Neutrophil (primary cell): ENCODE data around the gene KDM6A.
"Not testable (repeated sequence)": the region's sequence is repeated elsewhere in the genome, so short reads cannot be mapped to it uniquely, and the experiment has no call there.

Experiments used
- H3K27ac ChIP-seq: fragments of 200-600 bp; sonication (generic); 2 replicates; pipeline ENCODE4 v1.5.1; 2016; ENCODE audit warnings: mild to moderate bottlenecking, moderate library complexity
- H3K27me3 ChIP-seq: fragments of 200-600 bp; sonication (generic); 2 replicates; pipeline ENCODE4 v1.6.0; 2016; ENCODE audit warnings: mild to moderate bottlenecking
- H3K36me3 ChIP-seq: fragments of 200-600 bp; sonication (generic); 2 replicates; pipeline ENCODE4 v1.5.1; 2017
- H3K4me1 ChIP-seq, 2 experiments: fragments of 200-600 bp in 1 of 2; sonication (generic) in 1 of 2; 1 replicate in 1 of 2; 2 replicates in 1 of 2; pipeline versions ENCODE4 v1.5.1 to v1.6.1; 2013 to 2016; ENCODE audit warnings: low read depth in 1 of 2, low read length in 1 of 2, mild to moderate bottlenecking in 1 of 2, moderate library complexity in 1 of 2; ENCODE audit not compliant: control insufficient read depth in 1 of 2, insufficient read depth in 1 of 2
- H3K4me3 ChIP-seq, 2 experiments: fragments of 200-600 bp in 1 of 2; sonication (generic) in 1 of 2; 1 replicate in 1 of 2; 2 replicates in 1 of 2; pipeline ENCODE4 v1.5.1; 2013 to 2016; ENCODE audit warnings: low read depth in 1 of 2, low read length in 1 of 2, mild to moderate bottlenecking in 1 of 2, moderate library complexity in 1 of 2
- H3K9me3 ChIP-seq: fragments of 200-600 bp; sonication (generic); 2 replicates; pipeline ENCODE4 v1.5.1; 2016
- CTCF ChIP-seq: fragments of 200-600 bp; sonication (generic); IDR thresholded peaks from 2 replicates; pipeline ENCODE4 v1.5.1; 2016; ENCODE audit warnings: antibody characterized with exemption

KDM6A gene

GRCh38 chrX:44944894-44945293 lies 71.9 kb downstream of the KDM6A start:
- Histone ChIP-seq H3K27ac (no peak overlapping the region), H3K4me3 (no peak overlapping the region), H3K36me3 (no peaks in the 10 kb centered on the region), H3K27me3 (no peaks in the 10 kb centered on the region), H3K4me1 (peaks cover 0 to 20% of the 10 kb centered on the region in 2 experiments), H3K9me3 (no peaks in the 10 kb centered on the region)
- no peak for TF ChIP-seq CTCF

GRCh38 chrX:44945736-44946135 lies 72.7 kb downstream of the KDM6A start:
- Histone ChIP-seq H3K4me3 (no peak overlapping the region), H3K36me3 (no peaks in the 10 kb centered on the region), H3K4me1 (peaks cover under 1 to 25% of the 10 kb centered on the region in 2 experiments), H3K27ac (no peak overlapping the region), H3K9me3 (no peaks in the 10 kb centered on the region), H3K27me3 (no peaks in the 10 kb centered on the region)
- TF ChIP-seq CTCF: no peak

GRCh38 chrX:44946771-44947170 lies 73.8 kb downstream of the KDM6A start:
- Histone ChIP-seq H3K27ac (no peak overlapping the region), H3K36me3 (no peaks in the 10 kb centered on the region), H3K4me3 (no peak overlapping the region), H3K27me3 (no peaks in the 10 kb centered on the region), H3K9me3 (no peaks in the 10 kb centered on the region), H3K4me1 (peaks cover 6 to 30% of the 10 kb centered on the region in 2 experiments)
- TF ChIP-seq CTCF: no peak

- TF ChIP-seq CTCF: no peak
- H3K9me3 ChIP-seq: no peaks in the 10 kb centered on the region
- no peaks in the 10 kb centered on the region for H3K36me3 ChIP-seq
- H3K4me3 ChIP-seq: no peak overlapping the region
- peak overlapping the region; percentile 15 for H3K27ac ChIP-seq
- no peaks in the 10 kb centered on the region for H3K27me3 ChIP-seq
- H3K4me1 ChIP-seq: peaks cover 6 to 30% of the 10 kb centered on the region in 2 experiments
Measured at GRCh38 chrX:44947995-44948394, 75.0 kb downstream of the KDM6A start.

- TF ChIP-seq CTCF: no peak
- no peaks in the 10 kb centered on the region for H3K27me3 ChIP-seq
- no peaks in the 10 kb centered on the region for H3K9me3 ChIP-seq
- H3K4me3 ChIP-seq: no peak overlapping the region
- peak overlapping the region; percentile 15 for H3K27ac ChIP-seq
- no peaks in the 10 kb centered on the region for H3K36me3 ChIP-seq
- H3K4me1 ChIP-seq: peaks cover 6 to 30% of the 10 kb centered on the region in 2 experiments
Measured at GRCh38 chrX:44948406-44948805, 75.4 kb downstream of the KDM6A start.

GRCh38 chrX:44949125-44949524 lies 76.1 kb downstream of the KDM6A start:
- no peaks in the 10 kb centered on the region for H3K9me3 ChIP-seq
- no peaks in the 10 kb centered on the region for H3K36me3 ChIP-seq
- no peak overlapping the region for H3K27ac ChIP-seq
- H3K4me1 ChIP-seq: peaks cover 6 to 30% of the 10 kb centered on the region in 2 experiments
- TF ChIP-seq CTCF: no peak
- no peak overlapping the region for H3K4me3 ChIP-seq
- H3K27me3 ChIP-seq: no peaks in the 10 kb centered on the region

- H3K36me3 ChIP-seq, H3K4me3 ChIP-seq: not testable (repeated sequence)
- H3K27ac ChIP-seq: peak overlapping the region; percentile 42
Measured at GRCh38 chrX:44950471-44951366, 77.7 kb downstream of the KDM6A start.

More at GRCh38 chrX:44950471-44951366, 77.7 kb downstream of the KDM6A start:
- H3K27me3 ChIP-seq, H3K9me3 ChIP-seq: not testable (repeated sequence)
- peaks cover 9 to 35% of the 10 kb centered on the region in 2 experiments for H3K4me1 ChIP-seq
